A549 (cell line): ENCODE measurements around the gene BCAS1. TPM values are rescaled to one million over a fixed set of nuclear protein-coding genes. Genes with fewer than 3 reads are reported as not detected.

Experiments
- ATAC-seq, 2 experiments: fragments of 200-7000 bp in 1 of 2; fragments of >200 bp in 1 of 2; cut with Nextera tagmentation in 1 of 2; cut with Tn5 transposase in 1 of 2; 3 replicates each; pipeline versions ENCODE4 v1.8.0 to v1.9.1; 2018 to 2020; ENCODE audit warnings: mild to moderate bottlenecking in 1 of 2, moderate library complexity in 1 of 2
- CTCF ChIA-PET: fragments of 300-600 bp; sonication (Branson Sonifier 250); formaldehyde crosslinking; extraction: SDS; loops from one replicate; lab custom pipeline; 2021; ENCODE audit warnings: antibody characterized with exemption, inconsistent platforms; lab: Yijun Ruan, JAX
- POLR2A ChIA-PET: fragments of 350-600 bp; formaldehyde crosslinking; extraction: SDS; loops from one replicate; lab custom pipeline; 2021; ENCODE audit warnings: antibody characterized with exemption, inconsistent platforms; lab: Yijun Ruan, JAX
- DNase-seq, 2 experiments: peaks; one replicate each; pipeline versions ENCODE4 v3.0.0 to v3.0.0-alpha.2; 2011 to 2016; ENCODE audit warnings: low read depth in 1 of 2, low spot score in 1 of 2
- FAIRE-seq: peaks from 2 replicates; lab custom pipeline; 2011; peaks lifted over from hg19 to GRCh38; lab: Jason Lieb, UNC
- H3K27ac ChIP-seq, 2 experiments: fragments of >200 bp; sonication (Bioruptor Twin); formaldehyde crosslinking; 3 replicates each; pipeline ENCODE4 v1.5.1; 2016 to 2017
- H3K4me1 ChIP-seq: fragments of >200 bp; sonication (Bioruptor Twin); formaldehyde crosslinking; 3 replicates; pipeline ENCODE4 v1.6.1; 2016
- H3K4me2 ChIP-seq: fragments of >200 bp; sonication (Bioruptor Twin); formaldehyde crosslinking; 3 replicates; pipeline ENCODE4 v1.6.1; 2016
- H3K4me3 ChIP-seq: fragments of >200 bp; sonication (Bioruptor Twin); formaldehyde crosslinking; 3 replicates; pipeline ENCODE4 v1.5.1; 2016
- H3K9me3 ChIP-seq: fragments of >200 bp; sonication (Bioruptor Twin); formaldehyde crosslinking; 3 replicates; pipeline ENCODE4 v1.6.1; 2016
- CBX2 ChIP-seq: fragments of 200-600 bp; sonication (generic); IDR thresholded peaks from 2 replicates; pipeline ENCODE4 v1.6.1; 2016; ENCODE audit warnings: low read depth, mild to moderate bottlenecking, borderline replicate concordance
- E2F6 ChIP-seq: IDR thresholded peaks from 2 replicates; pipeline ENCODE4 v1.6.1; 2012; ENCODE audit warnings: low read depth, borderline replicate concordance
- EHMT2 ChIP-seq: fragments of 200-600 bp; sonication (generic); IDR thresholded peaks from 2 replicates; pipeline ENCODE4 v1.6.1; 2016; ENCODE audit warnings: antibody characterized with exemption, low read depth, mild to moderate bottlenecking, moderate library complexity
- EP300 ChIP-seq, 2 experiments: fragments of >200 bp; sonication (Bioruptor Twin); formaldehyde crosslinking; IDR thresholded peaks; 2 replicates in 1 of 2; 3 replicates in 1 of 2; pipeline ENCODE4 v1.6.1; 2016 to 2017
- ESRRA ChIP-seq: fragments of 150-350 bp; IDR thresholded peaks from 2 replicates; pipeline ENCODE4 v1.6.1; 2014; ENCODE audit warnings: mild to moderate bottlenecking, low read length, borderline replicate concordance
- FOSL2 ChIP-seq, 2 experiments: fragments of 450-650 bp in 1 of 2; fragments of >200 bp in 1 of 2; sonication (Bioruptor Twin) in 1 of 2; formaldehyde crosslinking; IDR thresholded peaks; 2 replicates each; pipeline versions ENCODE4 v1.5.0 to v1.6.1; 2016 to 2020; ENCODE audit warnings: mild to moderate bottlenecking in 1 of 2, moderate library complexity in 1 of 2
- FOXS1 ChIP-seq: fragments of 250-450 bp; sonication (Bioruptor Pico); IDR thresholded peaks from 2 replicates; pipeline ENCODE4 v1.5.0; 2020; ENCODE audit warnings: mild to moderate bottlenecking, moderate library complexity
- GATA3 ChIP-seq: IDR thresholded peaks from 2 replicates; pipeline ENCODE4 v1.6.1; 2012; ENCODE audit warnings: borderline replicate concordance
- HDAC2 ChIP-seq: fragments of 200-600 bp; sonication (generic); IDR thresholded peaks from 2 replicates; pipeline ENCODE4 v1.6.1; 2016
- HOXA7 ChIP-seq: fragments of 250-450 bp; sonication (Bioruptor Pico); IDR thresholded peaks from 2 replicates; pipeline ENCODE4 v1.5.0; 2020; ENCODE audit warnings: mild to moderate bottlenecking, moderate library complexity
- JUNB ChIP-seq: fragments of >200 bp; sonication (Bioruptor Twin); formaldehyde crosslinking; IDR thresholded peaks from 2 replicates; pipeline ENCODE4 v1.6.1; 2016
- MAFK ChIP-seq: fragments of 450-650 bp; IDR thresholded peaks from 2 replicates; pipeline ENCODE4 v1.6.1; 2014; ENCODE audit not compliant: partially characterized antibody
- MAX ChIP-seq: IDR thresholded peaks from 2 replicates; pipeline ENCODE4 v1.6.1; 2012
- POLR2A ChIP-seq: IDR thresholded peaks from 2 replicates; pipeline ENCODE4 v1.6.1; 2012; ENCODE audit warnings: mild to moderate bottlenecking, low read length
- REST ChIP-seq: fragments of 200-600 bp; sonication (generic); IDR thresholded peaks from 2 replicates; pipeline ENCODE4 v1.6.1; 2016; ENCODE audit warnings: antibody characterized with exemption, mild to moderate bottlenecking, moderate library complexity
- RNF2 ChIP-seq: fragments of 200-600 bp; sonication (generic); IDR thresholded peaks from 2 replicates; pipeline ENCODE4 v1.6.1; 2016; ENCODE audit warnings: low read depth, mild to moderate bottlenecking, antibody characterized with exemption, moderate library complexity, borderline replicate concordance
- SMC3 ChIP-seq: fragments of >200 bp; sonication (Bioruptor Twin); formaldehyde crosslinking; IDR thresholded peaks from 3 replicates; pipeline ENCODE4 v1.6.1; 2018; ENCODE audit warnings: inconsistent platforms
- TFCP2L1 ChIP-seq: fragments of 250-450 bp; sonication (Bioruptor Pico); IDR thresholded peaks from 2 replicates; pipeline ENCODE4 v1.5.0; 2021; ENCODE audit warnings: mild to moderate bottlenecking
- TP53 ChIP-seq: fragments of 250-450 bp; sonication (Bioruptor Pico); IDR thresholded peaks from 2 replicates; pipeline ENCODE4 v1.5.0; 2021; ENCODE audit warnings: mild to moderate bottlenecking, moderate library complexity
- ZNF302 ChIP-seq: fragments of 250-450 bp; sonication (Bioruptor Pico); IDR thresholded peaks from 2 replicates; pipeline ENCODE4 v1.9.0; 2021; ENCODE audit warnings: inconsistent platforms, mild to moderate bottlenecking, moderate library complexity
- ZSCAN20 ChIP-seq: fragments of 250-450 bp; sonication (Bioruptor Pico); IDR thresholded peaks from 2 replicates; pipeline ENCODE4 v1.8.0; 2022; ENCODE audit warnings: mild to moderate bottlenecking, moderate library complexity
- WGBS: methylation state at CpG from one replicate; pipeline ENCODE4 v1.1.6; 2017; ENCODE audit errors: missing lambda C conversion rate; 5-methylcytosine and 5-hydroxymethylcytosine counted together
- polyA plus RNA-seq, 4 experiments: library from polyadenylated mRNA; depleted of rRNA in 3 of 4; stranded (reverse); fragments of >200 nt; fragmentation: RNase III in 1 of 4; extraction: RNeasy Plus Mini Kit Qiagen cat#74134 plus additional on column Dnase treatment in 1 of 4; gene quantifications; 2 replicates in 3 of 4; 3 replicates in 1 of 4; pipeline ENCODE4 v1.2.3, GENCODE V29; 2011 to 2017

Gene BCAS1
- polyA plus RNA-seq, 2 of the 4 experiments (the other 2 are of a cell fraction), result 1.4 to 3.9 TPM

GRCh38 chr20:53937339-53937741 lies 133.1 kb downstream of the BCAS1 start:
- no peak overlapping the region for H3K4me2 ChIP-seq
- peak overlapping the region in 1 of 2 experiments; percentile 25; a peak in 2 of 6 replicates for H3K27ac ChIP-seq
- H3K4me1 ChIP-seq, result peaks cover 55% of the 10 kb centered on the region
- H3K4me3 ChIP-seq, result no peak overlapping the region
- CTCF ChIA-PET, result interaction anchor here (0.7 to 15.9 kb wide), 7 partner anchors 9 to 358 kb away, joined by 3 to 140 read pairs (median 23); no protein-coding TSS in a partner anchor
- no peak for FAIRE-seq
- no peak for DNase-seq
- no peak for TF ChIP-seq JUNB
- TF ChIP-seq ESRRA, result no peak
- 96% methylated on average over 5 of the region's 5 CpGs for WGBS
- no peaks in the 10 kb centered on the region for H3K9me3 ChIP-seq
- no peak for ATAC-seq
- POLR2A ChIA-PET, result no interaction called here

GRCh38 chr20:53935344-53936084 lies 134.9 kb downstream of the BCAS1 start:
- no peak for DNase-seq
- Histone ChIP-seq H3K9me3 (no peaks in the 10 kb centered on the region), H3K4me1 (peaks cover 44% of the 10 kb centered on the region), H3K4me2 (no peak overlapping the region), H3K27ac (peak overlapping the region in 1 of 2 experiments; percentile 58; a peak in 3 of 6 replicates), H3K4me3 (no peak overlapping the region)
- WGBS, result 71% methylated on average over 5 of the region's 5 CpGs
- TF ChIP-seq HDAC2 (no peak), SMC3 (no peak), E2F6 (no peak), HOXA7 (CRISPR knock-in tag) (no peak), POLR2A (no peak), JUNB (no peak), REST (no peak), FOSL2 (IDR thresholded peaks at IDR 0.05) (no peak), FOSL2 (CRISPR knock-in tag; IDR thresholded peaks at IDR 0.05) (no peak), CBX2 (no peak), RNF2 (no peak), EHMT2 (no peak), MAX (no peak), ZSCAN20 (CRISPR knock-in tag) (no peak), TP53 (CRISPR knock-in tag) (no peak), EP300 (IDR thresholded peaks at IDR 0.05) (no peak), FOXS1 (CRISPR knock-in tag) (no peak), ZNF302 (CRISPR knock-in tag) (no peak), MAFK (no peak), TFCP2L1 (CRISPR knock-in tag) (no peak), GATA3 (no peak)
- no peak for FAIRE-seq
- CTCF ChIA-PET, result interaction anchor here (0.6 to 15.9 kb wide), 7 partner anchors 9 to 356 kb away, joined by 3 to 140 read pairs (median 3); no protein-coding TSS in a partner anchor
- ATAC-seq, result no peak
- POLR2A ChIA-PET, result no interaction called here
